Skeletal muscle satellite cell (primary cell): Measurements from ENCODE around the gene ARHGEF16.

Experiments
- H3K27me3 ChIP-seq: 2 replicates; pipeline ENCODE4 v1.7.0; 2013; ENCODE audit warnings: low read length; ENCODE audit not compliant: control insufficient read depth, insufficient read depth
- H3K36me3 ChIP-seq: 2 replicates; pipeline ENCODE4 v1.7.0; 2013; ENCODE audit warnings: mild to moderate bottlenecking, control low read depth, low read length; ENCODE audit not compliant: insufficient read depth
- H3K4me1 ChIP-seq: 2 replicates; pipeline ENCODE4 v1.7.0; 2013; ENCODE audit warnings: low read length; ENCODE audit not compliant: control insufficient read depth, insufficient read depth
- H3K4me2 ChIP-seq: 2 replicates; pipeline ENCODE4 v1.7.0; 2013; ENCODE audit warnings: mild to moderate bottlenecking, low read length
- H3K4me3 ChIP-seq: 2 replicates; pipeline ENCODE4 v1.7.0; 2013; ENCODE audit warnings: low read length
- H3K9ac ChIP-seq: 2 replicates; pipeline ENCODE4 v1.7.0; 2013; ENCODE audit warnings: mild to moderate bottlenecking, low read depth, low read length, moderate library complexity
- H3K9me3 ChIP-seq: replicated peaks from 2 replicates; pipeline ENCODE4 v1.7.0; 2013; ENCODE audit warnings: mild to moderate bottlenecking, control low read depth, low read length

The ARHGEF16 gene

GRCh38 chr1:3461934-3462275, 7.4 kb downstream of the ARHGEF16 start:
- no peak overlapping the region for H3K4me3 ChIP-seq
- H3K36me3 ChIP-seq, result no peaks in the 10 kb centered on the region
- peaks cover 54% of the 10 kb centered on the region for H3K27me3 ChIP-seq
- peaks cover 4% of the 10 kb centered on the region for H3K4me1 ChIP-seq
- no peaks in the 10 kb centered on the region for H3K9me3 ChIP-seq
- H3K4me2 ChIP-seq, result no peak overlapping the region
- no peak overlapping the region for H3K9ac ChIP-seq

GRCh38 chr1:3462356-3463012, 8.0 kb downstream of the ARHGEF16 start:
- no peaks in the 10 kb centered on the region for H3K9me3 ChIP-seq
- H3K4me2 ChIP-seq, result no peak overlapping the region
- no peak overlapping the region for H3K4me3 ChIP-seq
- H3K27me3 ChIP-seq, result peaks cover 53% of the 10 kb centered on the region
- H3K36me3 ChIP-seq, result no peaks in the 10 kb centered on the region
- H3K4me1 ChIP-seq, result peaks cover 4% of the 10 kb centered on the region
- no peak overlapping the region for H3K9ac ChIP-seq

GRCh38 chr1:3463013-3463385, 8.5 kb downstream of the ARHGEF16 start:
- Histone ChIP-seq H3K4me2 (no peak overlapping the region), H3K4me1 (peaks cover 4% of the 10 kb centered on the region), H3K9ac (no peak overlapping the region), H3K4me3 (no peak overlapping the region), H3K9me3 (no peaks in the 10 kb centered on the region), H3K36me3 (no peaks in the 10 kb centered on the region), H3K27me3 (peaks cover 50% of the 10 kb centered on the region)

DNA sequence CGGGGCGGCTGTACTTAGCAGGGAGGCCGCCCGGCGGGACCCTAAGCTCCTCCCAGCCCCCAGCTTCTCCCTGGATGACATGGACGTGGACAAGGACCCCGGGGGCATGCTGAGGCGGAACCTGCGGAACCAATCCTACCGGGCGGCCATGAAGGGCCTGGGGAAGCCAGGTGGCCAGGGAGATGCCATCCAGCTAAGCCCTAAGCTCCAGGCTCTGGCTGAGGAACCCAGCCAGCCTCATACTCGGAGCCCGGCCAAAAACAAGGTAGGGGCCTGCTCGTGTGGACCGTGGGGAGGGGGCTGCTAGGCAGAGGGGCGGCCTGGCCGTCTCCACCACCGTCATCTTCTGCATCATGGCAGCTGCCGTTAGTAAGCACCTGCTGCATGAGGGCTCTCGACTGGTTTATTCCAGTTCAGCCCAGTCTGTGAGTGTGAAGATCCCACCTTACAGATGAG, 9.0 kb downstream of the ARHGEF16 start:
- H3K36me3 ChIP-seq, result no peaks in the 10 kb centered on the region
- H3K9me3 ChIP-seq, result no peaks in the 10 kb centered on the region
- H3K4me3 ChIP-seq, result no peak overlapping the region
- H3K9ac ChIP-seq, result no peak overlapping the region
- H3K27me3 ChIP-seq, result peaks cover 47% of the 10 kb centered on the region
- H3K4me2 ChIP-seq, result no peak overlapping the region
- H3K4me1 ChIP-seq, result peaks cover 4% of the 10 kb centered on the region

GRCh38 chr1:3463891-3464648, 9.6 kb downstream of the ARHGEF16 start:
- Histone ChIP-seq H3K4me3 (no peak overlapping the region), H3K27me3 (peaks cover 41% of the 10 kb centered on the region), H3K9me3 (no peaks in the 10 kb centered on the region), H3K4me1 (peaks cover 4% of the 10 kb centered on the region), H3K36me3 (no peaks in the 10 kb centered on the region), H3K9ac (no peak overlapping the region), H3K4me2 (no peak overlapping the region)

DNA sequence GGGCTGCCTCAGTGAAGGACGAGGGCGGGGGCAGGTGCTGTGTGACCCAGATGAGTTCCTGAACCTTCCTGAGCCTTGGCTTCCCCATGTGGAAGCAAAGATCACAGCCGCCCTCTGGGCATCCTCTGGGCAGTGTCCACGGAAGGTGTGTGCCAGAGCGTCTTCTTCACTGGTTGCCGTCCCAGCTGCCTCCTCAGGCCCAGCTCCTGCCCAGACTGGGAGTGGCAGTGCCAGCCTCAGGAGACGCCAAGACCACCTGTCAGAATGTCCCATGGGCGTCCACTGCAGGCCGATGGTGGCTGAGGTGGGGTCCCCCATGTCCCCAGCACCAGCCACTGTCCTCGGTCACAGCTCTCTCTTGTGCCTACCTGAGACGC, 10.2 kb downstream of the ARHGEF16 start:
- Histone ChIP-seq H3K9ac (no peak overlapping the region), H3K27me3 (peaks cover 38% of the 10 kb centered on the region), H3K4me2 (no peak overlapping the region), H3K36me3 (no peaks in the 10 kb centered on the region), H3K4me1 (peaks cover 4% of the 10 kb centered on the region), H3K9me3 (no peaks in the 10 kb centered on the region), H3K4me3 (no peak overlapping the region)

DNA sequence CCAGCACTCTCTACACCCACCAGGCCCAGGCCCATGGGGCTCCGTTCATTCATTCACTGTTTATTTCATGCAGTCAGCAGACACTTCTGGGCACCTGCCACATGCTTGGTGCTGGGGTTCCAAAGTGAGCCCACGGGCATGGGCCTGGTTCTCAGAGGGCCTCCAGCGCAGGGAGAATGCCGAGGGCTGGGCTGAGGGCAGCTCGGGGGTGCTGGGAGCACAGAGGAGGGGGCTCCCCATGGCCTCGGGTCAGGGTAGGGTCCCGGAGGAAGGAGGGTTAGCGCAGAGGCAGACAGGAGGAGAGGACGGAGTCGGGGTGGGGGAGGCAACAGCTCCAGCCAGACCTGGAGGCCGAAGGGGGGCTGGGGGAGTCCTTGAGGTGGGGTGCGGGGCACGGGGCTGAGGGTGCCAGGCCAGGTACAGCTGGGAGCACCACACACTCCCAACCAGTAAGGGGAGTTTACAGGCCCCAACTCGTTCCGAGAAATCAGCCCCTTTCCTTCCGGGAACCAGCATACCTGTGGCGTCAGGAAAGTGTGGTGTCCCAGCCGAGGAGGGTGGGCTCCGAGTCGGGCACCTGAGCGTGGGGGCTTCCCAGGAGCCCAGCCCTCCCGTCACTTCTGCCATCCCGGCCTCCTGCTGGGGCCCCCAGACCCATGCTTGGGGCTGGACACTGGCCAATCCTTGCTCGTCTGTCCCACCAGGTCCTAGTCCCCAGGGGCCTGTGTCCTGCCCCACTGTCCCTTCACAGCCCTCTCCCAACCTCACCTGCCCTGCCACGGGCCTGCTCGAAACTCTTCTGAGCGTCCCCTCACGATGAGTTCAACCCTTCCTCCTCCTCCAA, 10.8 kb downstream of the ARHGEF16 start:
- no peak overlapping the region for H3K4me3 ChIP-seq
- peaks cover 4% of the 10 kb centered on the region for H3K4me1 ChIP-seq
- no peak overlapping the region for H3K9ac ChIP-seq
- H3K9me3 ChIP-seq, result no peaks in the 10 kb centered on the region
- no peak overlapping the region for H3K4me2 ChIP-seq
- H3K27me3 ChIP-seq, result peaks cover 38% of the 10 kb centered on the region
- no peaks in the 10 kb centered on the region for H3K36me3 ChIP-seq

GRCh38 chr1:3465935-3466321, 11.5 kb downstream of the ARHGEF16 start:
- Histone ChIP-seq H3K9me3 (no peaks in the 10 kb centered on the region), H3K36me3 (no peaks in the 10 kb centered on the region), H3K9ac (no peak overlapping the region), H3K4me1 (peaks cover under 1% of the 10 kb centered on the region), H3K27me3 (peaks cover 38% of the 10 kb centered on the region), H3K4me3 (no peak overlapping the region), H3K4me2 (no peak overlapping the region)

DNA sequence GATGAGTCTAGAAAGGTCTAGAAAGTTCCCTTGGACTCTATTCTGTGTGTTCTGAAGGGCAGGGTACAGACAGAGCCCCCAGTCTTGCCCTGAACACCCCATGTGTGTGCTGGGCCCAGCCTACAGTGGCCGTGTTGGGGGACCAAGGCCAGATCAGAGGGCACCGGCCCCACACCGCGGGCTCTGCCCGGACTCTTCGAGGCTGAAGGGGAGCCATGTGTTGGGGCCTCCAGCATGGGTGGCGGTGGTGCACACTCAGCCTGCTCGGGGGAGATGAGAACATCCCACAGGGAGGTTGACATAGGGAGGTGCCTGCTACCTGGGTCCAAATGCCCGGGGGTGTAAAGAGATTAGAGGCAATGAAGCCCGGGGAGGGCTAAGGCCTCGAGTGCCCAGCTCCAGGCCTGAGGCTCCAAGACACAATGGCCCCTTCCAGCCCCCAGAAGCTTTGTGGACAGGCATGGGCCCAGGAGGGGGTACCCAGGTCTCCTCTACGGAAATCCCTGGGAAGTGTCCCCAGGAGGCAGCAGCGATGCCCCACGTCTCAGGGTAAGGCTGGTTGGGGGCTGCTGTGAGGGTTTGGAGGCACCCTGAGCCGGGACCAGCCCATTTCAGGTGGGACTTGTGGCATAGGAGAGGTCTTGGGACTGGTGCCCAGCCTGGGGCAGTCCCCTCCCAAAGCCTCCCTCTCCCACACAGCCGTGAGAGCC, 12.1 kb downstream of the ARHGEF16 start:
- H3K4me2 ChIP-seq, result no peak overlapping the region
- H3K9ac ChIP-seq, result no peak overlapping the region
- no peaks in the 10 kb centered on the region for H3K36me3 ChIP-seq
- no peak overlapping the region for H3K4me3 ChIP-seq
- peaks cover 34% of the 10 kb centered on the region for H3K27me3 ChIP-seq
- no peaks in the 10 kb centered on the region for H3K9me3 ChIP-seq
- H3K4me1 ChIP-seq, result peaks cover 3% of the 10 kb centered on the region

DNA sequence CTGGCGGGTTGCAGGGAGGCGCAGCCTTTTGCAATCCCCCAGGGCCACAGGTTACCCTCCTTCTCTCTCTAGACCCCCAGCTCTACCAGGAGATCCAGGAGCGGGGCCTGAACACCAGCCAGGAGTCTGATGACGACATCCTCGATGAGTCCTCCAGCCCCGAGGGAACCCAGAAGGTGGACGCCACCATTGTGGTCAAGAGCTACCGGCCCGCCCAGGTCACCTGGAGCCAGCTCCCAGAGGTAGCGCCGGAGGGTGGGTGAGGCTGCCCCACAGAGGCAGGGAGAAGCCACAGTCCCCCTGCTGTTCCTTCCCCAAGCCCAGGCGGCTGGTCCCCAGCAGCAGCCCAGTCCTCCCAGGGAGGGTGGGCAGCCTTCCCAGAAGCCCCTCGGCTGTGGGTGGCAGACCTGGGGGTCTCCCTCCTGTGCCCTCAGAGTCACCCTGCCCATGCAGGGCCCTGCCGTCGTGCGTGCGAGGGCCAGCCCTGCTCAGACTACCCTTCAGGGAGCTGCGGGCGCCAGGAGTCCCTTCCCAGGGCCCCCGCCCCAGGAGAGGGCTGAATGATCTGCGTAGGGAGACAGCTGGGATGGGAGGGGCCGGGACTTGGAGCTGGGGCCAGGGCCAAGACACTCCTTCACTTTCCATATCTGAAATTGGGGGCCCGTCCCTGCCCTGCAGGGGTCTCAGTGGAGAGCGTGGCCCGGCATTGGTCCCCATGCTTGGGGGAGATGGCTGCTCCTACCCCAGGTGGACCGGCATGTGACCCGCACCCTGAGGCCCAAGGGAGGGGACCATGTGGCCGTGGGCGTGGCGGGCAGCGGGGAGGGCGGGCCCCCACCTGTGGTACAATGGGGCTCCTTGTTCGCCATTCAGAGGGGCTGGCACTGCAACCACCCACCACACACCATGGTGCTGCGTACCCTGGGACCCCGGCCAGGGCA, 12.9 kb downstream of the ARHGEF16 start:
- peaks cover 34% of the 10 kb centered on the region for H3K27me3 ChIP-seq
- no peak overlapping the region for H3K4me3 ChIP-seq
- H3K4me1 ChIP-seq, result peaks cover 8% of the 10 kb centered on the region
- no peak overlapping the region for H3K4me2 ChIP-seq
- no peaks in the 10 kb centered on the region for H3K9me3 ChIP-seq
- no peaks in the 10 kb centered on the region for H3K36me3 ChIP-seq
- no peak overlapping the region for H3K9ac ChIP-seq
